Tibial artery (tissue), 4 donors: Measurements from ENCODE around the gene KRT78.
A peak's percentile ranks its signal among the peaks of the same experiment; 100 is the strongest.

Experiments used
- DNase-seq, 2 donors: peaks; one replicate each; pipeline ENCODE4 v3.0.0-alpha.2; 2019
- H3K27ac ChIP-seq, 2 donors: fragments of 200-600 bp; sonication (generic) in 1 of 2; 1 replicate in 1 of 2; 2 replicates in 1 of 2; pipeline ENCODE4 v1.5.1; 2018 to 2019; ENCODE audit warnings: mild to moderate bottlenecking in 1 of 2
- H3K27me3 ChIP-seq, 2 donors: fragments of 200-600 bp; sonication (generic) in 1 of 2; one replicate each; pipeline versions ENCODE4 v1.5.1 to v1.6.0; 2016 to 2019
- H3K36me3 ChIP-seq, 3 donors: fragments of 200-600 bp; sonication (generic) in 2 of 3; one replicate each; pipeline ENCODE4 v1.5.1; 2016 to 2019; ENCODE audit warnings: mild to moderate bottlenecking in 2 of 3
- H3K4me1 ChIP-seq, 4 donors: fragments of 200-600 bp; sonication (generic) in 2 of 4; 1 replicate in 3 of 4; 2 replicates in 1 of 4; pipeline ENCODE4 v1.5.1; 2016 to 2019
- H3K4me3 ChIP-seq, 2 donors: fragments of 200-600 bp; sonication (generic) in 1 of 2; 1 replicate in 1 of 2; 2 replicates in 1 of 2; pipeline ENCODE4 v1.5.1; 2018 to 2019; ENCODE audit warnings: mild to moderate bottlenecking in 2 of 2
- H3K9me3 ChIP-seq, 3 donors: fragments of 200-600 bp; sonication (generic) in 1 of 3; one replicate each; pipeline ENCODE4 v1.5.1; 2016 to 2019
- CTCF ChIP-seq, 2 experiments: fragments of 200-600 bp in 1 of 2; fragments of 450-650 bp in 1 of 2; IDR thresholded peaks; one replicate each; pipeline ENCODE4 v1.5.1; 2017 to 2019; ENCODE audit warnings: antibody characterized with exemption in 2 of 2, mild to moderate bottlenecking in 1 of 2, moderate library complexity in 1 of 2
- intact Hi-C: fragments of 100-400 bp; cut with DNase I; formaldehyde crosslinking; loops from one replicate; pipeline ENCODE4 v1.15.0; 2023; ENCODE audit warnings: low total_unique reads

KRT78 gene

GRCh38 chr12:52870361-52871290 is 21.8 kb upstream of the KRT78 start:
- TF ChIP-seq CTCF (IDR thresholded peaks at IDR 0.05) = peak; percentile 25 to 42
- Histone ChIP-seq H3K4me1 (peaks cover 0 to 41% (median 25%) of the 10 kb centered on the region in 4 donors), H3K4me3 (no peak overlapping the region), H3K27ac (peak overlapping the region; percentile 38 to 83), H3K27me3 (no peaks in the 10 kb centered on the region), H3K36me3 (no peaks in the 10 kb centered on the region), H3K9me3 (no peaks in the 10 kb centered on the region)
- no peak for DNase-seq
- intact Hi-C loops = no loop called here

GRCh38 chr12:52867642-52868041 is 18.8 kb upstream of the KRT78 start:
- TF ChIP-seq CTCF (IDR thresholded peaks at IDR 0.05) = no peak
- Histone ChIP-seq H3K27me3 (no peaks in the 10 kb centered on the region), H3K36me3 (no peaks in the 10 kb centered on the region), H3K4me1 (peaks cover 0 to 26% (median 10%) of the 10 kb centered on the region in 4 donors), H3K9me3 (no peaks in the 10 kb centered on the region), H3K27ac (no peak overlapping the region), H3K4me3 (no peak overlapping the region)
- intact Hi-C loops = no loop called here
- peak; percentile 74 to 75 for DNase-seq

- Histone ChIP-seq H3K27ac (no peak overlapping the region), H3K9me3 (no peaks in the 10 kb centered on the region), H3K36me3 (no peaks in the 10 kb centered on the region), H3K4me3 (no peak overlapping the region), H3K27me3 (no peaks in the 10 kb centered on the region), H3K4me1 (peaks cover 0 to 26% (median 9%) of the 10 kb centered on the region in 4 donors)
- TF ChIP-seq CTCF (IDR thresholded peaks at IDR 0.05) = no peak
- intact Hi-C loops = no loop called here
- no peak for DNase-seq
Observed at GRCh38 chr12:52867152-52867551, 18.4 kb upstream of the KRT78 start.

GRCh38 chr12:52865090-52865944 is 16.5 kb upstream of the KRT78 start:
- intact Hi-C loops = no loop called here
- no peaks in the 10 kb centered on the region for H3K27me3 ChIP-seq
- peaks cover 0 to 9% (median 0%) of the 10 kb centered on the region in 4 donors for H3K4me1 ChIP-seq
- peak in 1 of 2 donors; percentile 56 for DNase-seq
- H3K9me3 ChIP-seq = no peaks in the 10 kb centered on the region
- H3K4me3 ChIP-seq = no peak overlapping the region
- H3K36me3 ChIP-seq = no peaks in the 10 kb centered on the region
- peak; percentile 61 to 75 for TF ChIP-seq CTCF (IDR thresholded peaks at IDR 0.05)
- H3K27ac ChIP-seq = no peak overlapping the region

- DNase-seq = no peak
- intact Hi-C loops = loop anchor here (5.0 kb wide), 1 partner anchor 465 kb away; no protein-coding TSS in a partner anchor
- no peak for TF ChIP-seq CTCF (IDR thresholded peaks at IDR 0.05)
- H3K9me3 ChIP-seq = no peaks in the 10 kb centered on the region
- H3K4me1 ChIP-seq = peaks cover 0 to 7% (median 0%) of the 10 kb centered on the region in 4 donors
- H3K4me3 ChIP-seq = no peak overlapping the region
- no peak overlapping the region for H3K27ac ChIP-seq
- H3K27me3 ChIP-seq = no peaks in the 10 kb centered on the region
- no peaks in the 10 kb centered on the region for H3K36me3 ChIP-seq
Observed at GRCh38 chr12:52862023-52862422, 13.2 kb upstream of the KRT78 start.
